Neuronal stem cell (in vitro differentiated cells): ENCODE measurements around the gene APC.
A peak's percentile ranks its signal among the peaks of the same experiment; 100 is the strongest.

Experiments
- DNase-seq: peaks from one replicate; pipeline ENCODE4 v3.0.0-alpha.2; 2013; ENCODE audit warnings: low spot score
- H2AFZ ChIP-seq: one replicate; pipeline ENCODE4 v1.6.1; 2013; ENCODE audit warnings: mild to moderate bottlenecking, low read length, inconsistent platforms
- H2AK5ac ChIP-seq: 2 replicates; pipeline ENCODE4 v1.6.1; 2013; ENCODE audit warnings: low read depth, mild to moderate bottlenecking, inconsistent platforms, low read length, moderate library complexity, mixed read lengths
- H2BK120ac ChIP-seq: 2 replicates; pipeline ENCODE4 v1.6.1; 2013; ENCODE audit warnings: low read depth, mild to moderate bottlenecking, inconsistent platforms, low read length, moderate library complexity, mixed read lengths
- H2BK12ac ChIP-seq: one replicate; pipeline ENCODE4 v1.6.1; 2013; ENCODE audit warnings: low read length, inconsistent platforms
- H2BK15ac ChIP-seq: 2 replicates; pipeline ENCODE4 v1.6.1; 2013; ENCODE audit warnings: mild to moderate bottlenecking, low read length, inconsistent platforms, mixed read lengths
- H2BK5ac ChIP-seq: one replicate; pipeline ENCODE4 v1.6.1; 2013; ENCODE audit warnings: inconsistent platforms, mild to moderate bottlenecking, low read length, moderate library complexity
- H3K14ac ChIP-seq: one replicate; pipeline ENCODE4 v1.6.1; 2013; ENCODE audit warnings: low read length, inconsistent platforms
- H3K18ac ChIP-seq: 2 replicates; pipeline ENCODE4 v1.6.1; 2013; ENCODE audit warnings: low read length, inconsistent platforms
- H3K23ac ChIP-seq: 2 replicates; pipeline ENCODE4 v1.6.1; 2013; ENCODE audit warnings: low read depth, mild to moderate bottlenecking, mixed read lengths, low read length, inconsistent platforms; ENCODE audit not compliant: poor library complexity
- H3K27ac ChIP-seq: replicated peaks from 3 replicates; pipeline ENCODE4 v1.5.1; 2013; ENCODE audit warnings: low read length, inconsistent platforms
- H3K27me3 ChIP-seq, 3 experiments: 2 replicates each; pipeline ENCODE4 v1.6.1; 2013; ENCODE audit warnings: low read length in 3 of 3, mild to moderate bottlenecking in 2 of 3, inconsistent platforms in 1 of 3, low read depth in 1 of 3, mixed read lengths in 1 of 3, moderate library complexity in 1 of 3; ENCODE audit not compliant: control insufficient read depth in 3 of 3, insufficient read depth in 3 of 3
- H3K36me3 ChIP-seq, 2 donors: replicated peaks in 1 of 2; 2 replicates each; pipeline ENCODE4 v1.6.1; 2013; ENCODE audit warnings: low read length in 2 of 2; ENCODE audit not compliant: control insufficient read depth in 2 of 2, insufficient read depth in 2 of 2
- H3K4ac ChIP-seq: 2 replicates; pipeline ENCODE4 v1.6.1; 2013; ENCODE audit warnings: inconsistent platforms, mild to moderate bottlenecking, low read length, moderate library complexity
- H3K4me1 ChIP-seq, 2 donors: 1 replicate in 1 of 2; 2 replicates in 1 of 2; pipeline ENCODE4 v1.6.1; 2013; ENCODE audit warnings: low read length in 2 of 2, low read depth in 1 of 2; ENCODE audit not compliant: control insufficient read depth in 2 of 2, insufficient read depth in 1 of 2
- H3K4me2 ChIP-seq: one replicate; pipeline ENCODE4 v1.6.1; 2013; ENCODE audit warnings: mild to moderate bottlenecking, low read length, inconsistent platforms; ENCODE audit not compliant: insufficient read depth, poor library complexity, severe bottlenecking
- H3K4me3 ChIP-seq, 2 donors: 2 replicates each; pipeline ENCODE4 v1.5.1; 2013; ENCODE audit warnings: low read length in 2 of 2, mild to moderate bottlenecking in 2 of 2, inconsistent platforms in 1 of 2, moderate library complexity in 1 of 2
- H3K79me1 ChIP-seq: one replicate; pipeline ENCODE4 v1.6.1; 2013; ENCODE audit warnings: low read depth, mild to moderate bottlenecking, inconsistent platforms, low read length, moderate library complexity
- H3K9ac ChIP-seq: one replicate; pipeline ENCODE4 v1.6.1; 2013; ENCODE audit warnings: mild to moderate bottlenecking, low read depth, low read length, inconsistent platforms; ENCODE audit not compliant: poor library complexity
- H3K9me3 ChIP-seq, 2 donors: replicated peaks in 1 of 2; 2 replicates each; pipeline versions ENCODE3 to v1.6.1; 2013; ENCODE audit warnings: low read length in 2 of 2, mild to moderate bottlenecking in 2 of 2, inconsistent platforms in 1 of 2, low read depth in 1 of 2, mixed read lengths in 1 of 2, moderate library complexity in 1 of 2; ENCODE audit not compliant: control insufficient read depth in 2 of 2, insufficient read depth in 1 of 2
- H4K8ac ChIP-seq: one replicate; pipeline ENCODE4 v1.6.1; 2013; ENCODE audit warnings: low read depth, mild to moderate bottlenecking, inconsistent platforms, low read length, moderate library complexity
- H4K91ac ChIP-seq: one replicate; pipeline ENCODE4 v1.6.1; 2013; ENCODE audit warnings: low read length, low read depth, mild to moderate bottlenecking, inconsistent platforms; ENCODE audit not compliant: poor library complexity
- WGBS, 2 donors: extraction: QIAGEN DNeasy Blood & Tissue Kit; methylation state at CpG; one replicate each; pipeline ENCODE4 v1.1.7; 2013; ENCODE audit warnings: missing lambda C conversion rate in 2 of 2, mixed read lengths in 1 of 2; ENCODE audit not compliant: insufficient read length in 2 of 2, insufficient replicate concordance in 1 of 2; ENCODE audit errors: extremely low coverage in 2 of 2; 5-methylcytosine and 5-hydroxymethylcytosine counted together

APC gene

GRCh38 chr5:112708103-112708622 lies 29.5 kb upstream of the APC start:
- H4K91ac ChIP-seq = no peak overlapping the region
- H2AFZ ChIP-seq = peak overlapping the region; percentile 95
- H3K27ac ChIP-seq = peak overlapping the region; percentile 96
- peak; percentile 24 for DNase-seq
- H4K8ac ChIP-seq = no peak overlapping the region
- peak overlapping the region; percentile 69 for H3K4me2 ChIP-seq
- no peaks in the 10 kb centered on the region for H3K9me3 ChIP-seq
- no peak overlapping the region for H3K4ac ChIP-seq
- peaks cover 4% of the 10 kb centered on the region for H3K79me1 ChIP-seq
- no CpG with 5 or more reads among the region's 13 CpGs for WGBS, 2 donors
- H3K23ac ChIP-seq = peak overlapping the region; percentile 98
- peak overlapping the region; percentile 93 for H2BK5ac ChIP-seq
- peak overlapping the region; percentile 73 to 87 for H3K4me3 ChIP-seq
- peaks cover 5 to 11% of the 10 kb centered on the region in 2 donors for H3K4me1 ChIP-seq
- H3K27me3 ChIP-seq = no peaks in the 10 kb centered on the region
- peak overlapping the region; percentile 23 for H2BK12ac ChIP-seq
- H2AK5ac ChIP-seq = peak overlapping the region; percentile 13
- peak overlapping the region; percentile 99 for H3K18ac ChIP-seq
- H3K9ac ChIP-seq = peak overlapping the region; percentile 96
- H3K36me3 ChIP-seq = peaks cover 0 to under 1% of the 10 kb centered on the region in 2 donors
- peak overlapping the region; percentile 81 for H2BK15ac ChIP-seq
- H2BK120ac ChIP-seq = peak overlapping the region; percentile 10
- H3K14ac ChIP-seq = peak overlapping the region; percentile 21

GRCh38 chr5:112709416-112709815 lies 28.3 kb upstream of the APC start:
- WGBS, 2 donors = no CpG with 5 or more reads among the region's 3 CpGs
- no peaks in the 10 kb centered on the region for H3K27me3 ChIP-seq
- DNase-seq = no peak

GRCh38 chr5:112710896-112711295 lies 26.8 kb upstream of the APC start:
- H3K14ac ChIP-seq = no peak overlapping the region
- H2BK12ac ChIP-seq = no peak overlapping the region
- no peak overlapping the region for H4K8ac ChIP-seq
- no peaks in the 10 kb centered on the region for H3K27me3 ChIP-seq
- peaks cover 5% of the 10 kb centered on the region for H3K79me1 ChIP-seq
- H3K4ac ChIP-seq = no peak overlapping the region
- peaks cover 0 to 4% of the 10 kb centered on the region in 2 donors for H3K36me3 ChIP-seq
- DNase-seq = no peak
- no peaks in the 10 kb centered on the region for H3K9me3 ChIP-seq
- no peak overlapping the region for H3K4me3 ChIP-seq
- H3K18ac ChIP-seq = no peak overlapping the region
- H3K4me1 ChIP-seq = peaks cover 5 to 11% of the 10 kb centered on the region in 2 donors
- no peak overlapping the region for H4K91ac ChIP-seq
- H2AK5ac ChIP-seq = no peak overlapping the region
- H3K4me2 ChIP-seq = no peak overlapping the region
- no peak overlapping the region for H2BK15ac ChIP-seq
- H3K23ac ChIP-seq = no peak overlapping the region
- no peak overlapping the region for H2AFZ ChIP-seq
- WGBS, 2 donors = no CpG with 5 or more reads among the region's 4 CpGs
- no peak overlapping the region for H3K27ac ChIP-seq
- no peak overlapping the region for H2BK5ac ChIP-seq
- no peak overlapping the region for H3K9ac ChIP-seq
- H2BK120ac ChIP-seq = no peak overlapping the region

More at GRCh38 chr5:112709416-112709815, 28.3 kb upstream of the APC start:
- Histone ChIP-seq H3K4me1 (peaks cover 5 to 11% of the 10 kb centered on the region in 2 donors), H3K9ac (no peak overlapping the region), H3K27ac (no peak overlapping the region), H2BK5ac (no peak overlapping the region), H3K14ac (no peak overlapping the region), H3K79me1 (peaks cover 5% of the 10 kb centered on the region), H3K36me3 (peaks cover 0 to 4% of the 10 kb centered on the region in 2 donors), H3K18ac (no peak overlapping the region), H4K91ac (no peak overlapping the region), H3K23ac (no peak overlapping the region), H2AK5ac (no peak overlapping the region), H4K8ac (no peak overlapping the region), H2BK15ac (no peak overlapping the region), H3K4me2 (no peak overlapping the region), H3K9me3 (no peaks in the 10 kb centered on the region), H2AFZ (no peak overlapping the region), H3K4me3 (no peak overlapping the region), H3K4ac (no peak overlapping the region), H2BK120ac (no peak overlapping the region), H2BK12ac (no peak overlapping the region)

- H3K36me3 ChIP-seq = peaks cover 0 to 4% of the 10 kb centered on the region in 2 donors
- H3K23ac ChIP-seq = no peak overlapping the region
- no peak overlapping the region for H4K91ac ChIP-seq
- DNase-seq = no peak
- no peaks in the 10 kb centered on the region for H3K27me3 ChIP-seq
- H4K8ac ChIP-seq = no peak overlapping the region
- no peak overlapping the region for H3K18ac ChIP-seq
- peaks cover 5 to 11% of the 10 kb centered on the region in 2 donors for H3K4me1 ChIP-seq
- no peak overlapping the region for H3K9ac ChIP-seq
- H2AK5ac ChIP-seq = no peak overlapping the region
- no peak overlapping the region for H3K4me3 ChIP-seq
- H3K9me3 ChIP-seq = no peaks in the 10 kb centered on the region
- no peak overlapping the region for H2AFZ ChIP-seq
- H2BK12ac ChIP-seq = no peak overlapping the region
- no CpG with 5 or more reads among the region's 3 CpGs for WGBS, 2 donors
- no peak overlapping the region for H2BK120ac ChIP-seq
- no peak overlapping the region for H3K4me2 ChIP-seq
- H3K4ac ChIP-seq = no peak overlapping the region
- peaks cover 5% of the 10 kb centered on the region for H3K79me1 ChIP-seq
- H2BK15ac ChIP-seq = no peak overlapping the region
- no peak overlapping the region for H2BK5ac ChIP-seq
- no peak overlapping the region for H3K14ac ChIP-seq
- no peak overlapping the region for H3K27ac ChIP-seq
Measured at GRCh38 chr5:112711436-112711835, 26.2 kb upstream of the APC start.
